A673 (cell line): ENCODE results near the gene C19orf12. TPM values are rescaled to one million over a fixed set of nuclear protein-coding genes. Genes with fewer than 3 reads are reported as not detected.

Experiments
- BruUV-seq: library from RNA; stranded (reverse); fragments of 400-500 nt; replicated peaks from 2 replicates; lab custom pipeline; 2021; lab: Mats Ljungman, UMichigan
- CTCF ChIA-PET: fragments of 300-600 bp; sonication (Branson Sonifier 250); formaldehyde crosslinking; loops from one replicate; lab custom pipeline; 2022; ENCODE audit warnings: antibody characterized with exemption; lab: Charles Lee
- POLR2A ChIA-PET: fragments of 300-600 bp; sonication (Branson Sonifier 250); formaldehyde crosslinking; loops from one replicate; lab custom pipeline; 2022; ENCODE audit warnings: antibody characterized with exemption; ENCODE audit not compliant: low non-redundant PET; lab: Charles Lee
- DNase-seq: peaks from one replicate; pipeline ENCODE4 v3.0.0-alpha.2; 2015; ENCODE audit warnings: low spot score
- H3K27ac ChIP-seq: fragments of 200-600 bp; sonication (generic); 2 replicates; pipeline ENCODE4 v1.5.1; 2016; ENCODE audit warnings: mixed run types, low read depth, mild to moderate bottlenecking, mixed read lengths, antibody characterized with exemption, low read length; ENCODE audit not compliant: poor library complexity, severe bottlenecking
- H3K27me3 ChIP-seq: fragments of 200-600 bp; sonication (generic); replicated peaks from 2 replicates; pipeline ENCODE4 v1.6.1; 2017; ENCODE audit warnings: mixed run types, low read depth, mild to moderate bottlenecking, mixed read lengths, antibody characterized with exemption, low read length; ENCODE audit not compliant: insufficient read depth, poor library complexity
- H3K36me3 ChIP-seq: fragments of 200-600 bp; sonication (generic); 2 replicates; pipeline ENCODE4 v1.6.1; 2016; ENCODE audit warnings: mixed run types, mild to moderate bottlenecking, mixed read lengths, antibody characterized with exemption, low read length; ENCODE audit not compliant: insufficient read depth, poor library complexity, severe bottlenecking
- H3K4me1 ChIP-seq: fragments of 200-600 bp; sonication (generic); 2 replicates; pipeline ENCODE4 v1.6.1; 2017; ENCODE audit warnings: mixed run types, mild to moderate bottlenecking, mixed read lengths, antibody characterized with exemption, low read length; ENCODE audit not compliant: insufficient read depth, poor library complexity, severe bottlenecking
- H3K4me3 ChIP-seq: fragments of 200-600 bp; sonication (generic); 2 replicates; pipeline ENCODE4 v1.5.1; 2016; ENCODE audit warnings: low read depth, mixed run types, mild to moderate bottlenecking, mixed read lengths, low read length; ENCODE audit not compliant: poor library complexity, severe bottlenecking
- H3K9me3 ChIP-seq: fragments of 200-600 bp; sonication (generic); 2 replicates; pipeline ENCODE4 v1.6.1; 2016; ENCODE audit warnings: mixed run types, low read depth, mild to moderate bottlenecking, mixed read lengths, antibody characterized with exemption, low read length; ENCODE audit not compliant: poor library complexity, severe bottlenecking
- EZH2 ChIP-seq: fragments of 200-600 bp; sonication (generic); IDR thresholded peaks from 2 replicates; pipeline ENCODE4 v1.6.1; 2017; ENCODE audit warnings: borderline replicate concordance, low read depth, mild to moderate bottlenecking, mixed read lengths, antibody characterized with exemption, low read length; ENCODE audit not compliant: poor library complexity, severe bottlenecking
- intact Hi-C: fragments of 100-400 bp; cut with micrococcal nuclease; formaldehyde crosslinking; loops from one replicate; pipeline ENCODE4 v1.10.0; 2022; ENCODE audit not compliant: unreplicated experiment
- total RNA-seq: library from RNA; stranded (reverse); gene quantifications from 2 replicates; pipeline ENCODE4 v1.2.3, GENCODE V29; 2021
- TF ChIP-seq, protein P1 (sequence below): fragments of 300-800, 200-600 bp; sonication (generic); conservative IDR thresholded peaks from 2 replicates; pipeline ENCODE4 v1.5.1; 2017; ENCODE audit warnings: low read depth, mild to moderate bottlenecking, antibody characterized with exemption, low read length, moderate library complexity, mixed read lengths

C19orf12 gene
- total RNA-seq, 1 experiment from 2014 or later: 26.8 TPM

- intact Hi-C loops: no loop called here
- DNase-seq: no peak
- Histone ChIP-seq H3K4me3 (no peak overlapping the region), H3K36me3 (no peaks in the 10 kb centered on the region), H3K27me3 (peaks cover 14% of the 10 kb centered on the region), H3K4me1 (no peaks in the 10 kb centered on the region), H3K9me3 (no peaks in the 10 kb centered on the region), H3K27ac (no peak overlapping the region)
- ChIA-PET POLR2A (no interaction called here), CTCF (no interaction called here)
- no peak for TF ChIP-seq EZH2
- TF ChIP-seq, protein P1, sequence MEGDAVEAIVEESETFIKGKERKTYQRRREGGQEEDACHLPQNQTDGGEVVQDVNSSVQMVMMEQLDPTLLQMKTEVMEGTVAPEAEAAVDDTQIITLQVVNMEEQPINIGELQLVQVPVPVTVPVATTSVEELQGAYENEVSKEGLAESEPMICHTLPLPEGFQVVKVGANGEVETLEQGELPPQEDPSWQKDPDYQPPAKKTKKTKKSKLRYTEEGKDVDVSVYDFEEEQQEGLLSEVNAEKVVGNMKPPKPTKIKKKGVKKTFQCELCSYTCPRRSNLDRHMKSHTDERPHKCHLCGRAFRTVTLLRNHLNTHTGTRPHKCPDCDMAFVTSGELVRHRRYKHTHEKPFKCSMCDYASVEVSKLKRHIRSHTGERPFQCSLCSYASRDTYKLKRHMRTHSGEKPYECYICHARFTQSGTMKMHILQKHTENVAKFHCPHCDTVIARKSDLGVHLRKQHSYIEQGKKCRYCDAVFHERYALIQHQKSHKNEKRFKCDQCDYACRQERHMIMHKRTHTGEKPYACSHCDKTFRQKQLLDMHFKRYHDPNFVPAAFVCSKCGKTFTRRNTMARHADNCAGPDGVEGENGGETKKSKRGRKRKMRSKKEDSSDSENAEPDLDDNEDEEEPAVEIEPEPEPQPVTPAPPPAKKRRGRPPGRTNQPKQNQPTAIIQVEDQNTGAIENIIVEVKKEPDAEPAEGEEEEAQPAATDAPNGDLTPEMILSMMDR: no peak
- no TSS peak for BruUV-seq
Measured at GRCh38 chr19:29655648-29656335, 59.3 kb downstream of the C19orf12 start.

GRCh38 chr19:29653398-29653797, 61.7 kb downstream of the C19orf12 start:
- DNase-seq: no peak
- no TSS peak for BruUV-seq
- TF ChIP-seq, protein P1: no peak
- TF ChIP-seq EZH2: no peak
- Histone ChIP-seq H3K27me3 (peaks cover 14% of the 10 kb centered on the region), H3K9me3 (no peaks in the 10 kb centered on the region), H3K4me3 (no peak overlapping the region), H3K27ac (no peak overlapping the region), H3K4me1 (no peaks in the 10 kb centered on the region), H3K36me3 (no peaks in the 10 kb centered on the region)
- ChIA-PET CTCF (no interaction called here), POLR2A (no interaction called here)
- intact Hi-C loops: no loop called here

DNA sequence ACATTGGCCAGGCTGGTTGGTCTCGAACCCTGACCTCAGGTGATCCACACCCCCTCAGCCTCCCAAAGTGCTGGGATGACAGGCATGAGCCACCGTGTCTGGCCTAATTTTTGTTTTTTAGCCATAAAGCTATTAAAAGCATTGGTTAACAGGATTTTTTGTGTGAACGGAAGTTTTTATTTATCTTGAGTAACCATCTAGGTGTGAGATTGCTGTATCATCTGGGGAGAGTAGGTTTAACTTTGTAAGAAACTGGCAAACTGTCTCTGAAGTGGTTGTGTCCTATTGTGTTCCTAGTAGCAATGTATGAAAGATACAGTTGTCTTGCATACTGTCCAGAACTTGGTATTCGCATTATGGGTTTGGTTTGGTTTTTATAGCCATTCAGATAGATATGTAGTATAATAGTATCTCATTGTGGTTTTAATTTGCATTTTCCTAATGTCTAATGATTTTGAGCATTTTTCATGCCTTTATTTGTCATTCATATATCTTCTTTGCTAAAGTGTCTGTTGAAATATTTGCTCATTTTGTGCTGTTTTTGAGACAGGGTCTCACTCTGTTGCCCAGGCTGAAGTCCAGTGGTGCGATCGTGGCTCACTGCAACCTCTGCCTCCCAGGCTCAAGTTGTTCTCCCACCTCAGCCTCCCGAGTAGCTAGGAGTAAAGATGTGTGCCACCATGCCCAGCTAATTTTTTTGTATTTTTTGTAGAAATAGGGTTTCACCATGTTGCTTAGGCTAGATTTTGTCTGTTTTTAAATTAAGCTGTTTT, 63.3 kb downstream of the C19orf12 start:
- TF ChIP-seq, protein P1: no peak
- TF ChIP-seq EZH2: no peak
- POLR2A ChIA-PET: no interaction called here

More for the DNA sequence above, 63.3 kb downstream of the C19orf12 start:
- CTCF ChIA-PET: no interaction called here
- DNase-seq: no peak
- H3K4me1 ChIP-seq: no peaks in the 10 kb centered on the region
- no peaks in the 10 kb centered on the region for H3K9me3 ChIP-seq
- H3K36me3 ChIP-seq: no peaks in the 10 kb centered on the region
- H3K27ac ChIP-seq: no peak overlapping the region
- H3K27me3 ChIP-seq: peaks cover 14% of the 10 kb centered on the region
- intact Hi-C loops: no loop called here
- BruUV-seq: no TSS peak
- no peak overlapping the region for H3K4me3 ChIP-seq
